Loucy (cell line): ENCODE results near the gene AKAP6.

Source experiments
- EZH2phosphoT487 ChIP-seq: fragments of 200-600 bp; IDR thresholded peaks from 2 replicates; pipeline ENCODE4 v1.6.1; 2018; ENCODE audit warnings: antibody characterized with exemption, mild to moderate bottlenecking, moderate library complexity, borderline replicate concordance
- TF ChIP-seq, protein P1 (sequence below): fragments of 200-600 bp; sonication (generic); conservative IDR thresholded peaks from 2 replicates; pipeline ENCODE4 v1.5.1; 2014; ENCODE audit warnings: mild to moderate bottlenecking, antibody characterized with exemption, low read length

DNA sequence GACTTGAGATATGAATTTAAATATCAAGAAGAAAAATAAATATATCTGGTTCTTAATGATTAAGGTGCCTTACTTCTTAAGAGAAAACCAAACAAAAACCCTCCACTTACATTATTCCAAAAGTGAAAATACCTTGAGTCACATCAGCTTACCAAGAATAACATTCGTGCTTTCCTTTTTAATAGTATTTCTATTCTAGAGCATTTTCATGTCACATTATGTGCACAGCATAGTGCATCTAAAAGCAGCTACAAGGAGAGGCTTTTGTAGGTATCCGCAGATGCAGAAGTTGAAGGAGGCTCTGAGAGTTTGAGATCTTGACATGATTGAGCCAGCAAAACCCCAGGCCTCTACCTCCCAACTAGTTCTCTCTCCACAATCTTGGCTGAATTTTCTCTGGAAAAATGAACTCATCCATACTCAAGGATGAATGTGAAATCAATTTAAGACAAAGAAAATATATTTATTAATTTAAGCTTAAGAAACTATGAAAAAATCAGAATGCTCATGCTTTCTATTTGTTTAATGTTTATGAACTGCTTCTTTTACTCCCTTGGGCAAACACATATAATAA lies 275.0 kb downstream of the AKAP6 start:
- TF ChIP-seq, protein P1, sequence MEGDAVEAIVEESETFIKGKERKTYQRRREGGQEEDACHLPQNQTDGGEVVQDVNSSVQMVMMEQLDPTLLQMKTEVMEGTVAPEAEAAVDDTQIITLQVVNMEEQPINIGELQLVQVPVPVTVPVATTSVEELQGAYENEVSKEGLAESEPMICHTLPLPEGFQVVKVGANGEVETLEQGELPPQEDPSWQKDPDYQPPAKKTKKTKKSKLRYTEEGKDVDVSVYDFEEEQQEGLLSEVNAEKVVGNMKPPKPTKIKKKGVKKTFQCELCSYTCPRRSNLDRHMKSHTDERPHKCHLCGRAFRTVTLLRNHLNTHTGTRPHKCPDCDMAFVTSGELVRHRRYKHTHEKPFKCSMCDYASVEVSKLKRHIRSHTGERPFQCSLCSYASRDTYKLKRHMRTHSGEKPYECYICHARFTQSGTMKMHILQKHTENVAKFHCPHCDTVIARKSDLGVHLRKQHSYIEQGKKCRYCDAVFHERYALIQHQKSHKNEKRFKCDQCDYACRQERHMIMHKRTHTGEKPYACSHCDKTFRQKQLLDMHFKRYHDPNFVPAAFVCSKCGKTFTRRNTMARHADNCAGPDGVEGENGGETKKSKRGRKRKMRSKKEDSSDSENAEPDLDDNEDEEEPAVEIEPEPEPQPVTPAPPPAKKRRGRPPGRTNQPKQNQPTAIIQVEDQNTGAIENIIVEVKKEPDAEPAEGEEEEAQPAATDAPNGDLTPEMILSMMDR: no peak
- no peak for TF ChIP-seq EZH2phosphoT487
